Loucy (cell line): ENCODE results near the gene RHOT1.

Experiments
- H2AFZ ChIP-seq: fragments of 200-600 bp; sonication (generic); 2 replicates; pipeline ENCODE4 v1.6.0; 2016; ENCODE audit warnings: antibody characterized with exemption, mild to moderate bottlenecking, low read length, moderate library complexity
- H3F3A ChIP-seq: fragments of 200-600 bp; 2 replicates; pipeline ENCODE4 v1.6.0; 2016; ENCODE audit warnings: antibody characterized with exemption, low read depth, mild to moderate bottlenecking
- H3K27me3 ChIP-seq: fragments of 200-600 bp; sonication (generic); 2 replicates; pipeline ENCODE4 v1.6.1; 2014; ENCODE audit warnings: low read length, mild to moderate bottlenecking; ENCODE audit not compliant: insufficient read depth, poor library complexity, severe bottlenecking
- H3K36me3 ChIP-seq: fragments of 200-600 bp; sonication (generic); 2 replicates; pipeline ENCODE4 v1.6.1; 2016; ENCODE audit warnings: low read length; ENCODE audit not compliant: insufficient read depth
- H3K4me1 ChIP-seq: fragments of 200-600 bp; sonication (generic); 2 replicates; pipeline ENCODE4 v1.5.1; 2014; ENCODE audit warnings: low read length, mild to moderate bottlenecking; ENCODE audit not compliant: insufficient read depth, poor library complexity, severe bottlenecking
- H3K4me2 ChIP-seq: fragments of 200-600 bp; sonication (generic); 2 replicates; pipeline ENCODE4 v1.6.0; 2014; ENCODE audit warnings: antibody characterized with exemption, low read length, low read depth, mild to moderate bottlenecking; ENCODE audit not compliant: poor library complexity, severe bottlenecking
- H3K4me3 ChIP-seq: fragments of 200-600 bp; sonication (generic); 2 replicates; pipeline ENCODE4 v1.5.1; 2014; ENCODE audit warnings: low read length, mild to moderate bottlenecking, mixed read lengths; ENCODE audit not compliant: poor library complexity, severe bottlenecking
- H3K79me2 ChIP-seq: fragments of 200-600 bp; sonication (generic); 2 replicates; pipeline ENCODE4 v1.6.1; 2014; ENCODE audit warnings: low read length; ENCODE audit not compliant: insufficient read depth
- H3K9ac ChIP-seq: fragments of 200-600 bp; sonication (generic); 2 replicates; pipeline ENCODE4 v1.6.0; 2014; ENCODE audit warnings: mild to moderate bottlenecking, low read depth, low read length, moderate library complexity; ENCODE audit not compliant: poor library complexity, severe bottlenecking
- H3K9me2 ChIP-seq: fragments of 200-600 bp; sonication (generic); replicated peaks from 2 replicates; pipeline ENCODE4 v1.6.1; 2016; ENCODE audit warnings: low read depth, low read length, mixed read lengths
- H3K9me3 ChIP-seq: fragments of 200-600 bp; sonication (generic); 2 replicates; pipeline ENCODE4 v1.6.1; 2014; ENCODE audit warnings: mild to moderate bottlenecking, antibody characterized with exemption, low read length, low read depth; ENCODE audit not compliant: insufficient read depth
- H4K20me1 ChIP-seq: fragments of 200-600 bp; sonication (generic); 2 replicates; pipeline ENCODE4 v1.6.0; 2014; ENCODE audit warnings: antibody characterized with exemption, low read length, mild to moderate bottlenecking; ENCODE audit not compliant: insufficient read depth, poor library complexity, severe bottlenecking
- EZH2phosphoT487 ChIP-seq: fragments of 200-600 bp; IDR thresholded peaks from 2 replicates; pipeline ENCODE4 v1.6.1; 2018; ENCODE audit warnings: antibody characterized with exemption, mild to moderate bottlenecking, moderate library complexity, borderline replicate concordance
- TF ChIP-seq, protein P1 (sequence below): fragments of 200-600 bp; sonication (generic); conservative IDR thresholded peaks from 2 replicates; pipeline ENCODE4 v1.5.1; 2014; ENCODE audit warnings: mild to moderate bottlenecking, antibody characterized with exemption, low read length

Gene RHOT1

GRCh38 chr17:32206861-32207260 lies 64.6 kb downstream of the RHOT1 start:
- Histone ChIP-seq H3F3A (no peaks in the 10 kb centered on the region), H3K9me2 (no peaks in the 10 kb centered on the region), H3K36me3 (peaks cover 32% of the 10 kb centered on the region), H3K4me3 (no peak overlapping the region), H3K9me3 (no peaks in the 10 kb centered on the region), H3K79me2 (no peaks in the 10 kb centered on the region), H2AFZ (no peak overlapping the region), H3K27me3 (no peaks in the 10 kb centered on the region), H3K9ac (no peak overlapping the region), H4K20me1 (no peaks in the 10 kb centered on the region), H3K4me1 (no peaks in the 10 kb centered on the region), H3K4me2 (no peak overlapping the region)
- TF ChIP-seq, protein P1, sequence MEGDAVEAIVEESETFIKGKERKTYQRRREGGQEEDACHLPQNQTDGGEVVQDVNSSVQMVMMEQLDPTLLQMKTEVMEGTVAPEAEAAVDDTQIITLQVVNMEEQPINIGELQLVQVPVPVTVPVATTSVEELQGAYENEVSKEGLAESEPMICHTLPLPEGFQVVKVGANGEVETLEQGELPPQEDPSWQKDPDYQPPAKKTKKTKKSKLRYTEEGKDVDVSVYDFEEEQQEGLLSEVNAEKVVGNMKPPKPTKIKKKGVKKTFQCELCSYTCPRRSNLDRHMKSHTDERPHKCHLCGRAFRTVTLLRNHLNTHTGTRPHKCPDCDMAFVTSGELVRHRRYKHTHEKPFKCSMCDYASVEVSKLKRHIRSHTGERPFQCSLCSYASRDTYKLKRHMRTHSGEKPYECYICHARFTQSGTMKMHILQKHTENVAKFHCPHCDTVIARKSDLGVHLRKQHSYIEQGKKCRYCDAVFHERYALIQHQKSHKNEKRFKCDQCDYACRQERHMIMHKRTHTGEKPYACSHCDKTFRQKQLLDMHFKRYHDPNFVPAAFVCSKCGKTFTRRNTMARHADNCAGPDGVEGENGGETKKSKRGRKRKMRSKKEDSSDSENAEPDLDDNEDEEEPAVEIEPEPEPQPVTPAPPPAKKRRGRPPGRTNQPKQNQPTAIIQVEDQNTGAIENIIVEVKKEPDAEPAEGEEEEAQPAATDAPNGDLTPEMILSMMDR, result no peak
- no peak for TF ChIP-seq EZH2phosphoT487

GRCh38 chr17:32208436-32208835 lies 66.1 kb downstream of the RHOT1 start:
- Histone ChIP-seq H3K79me2 (no peaks in the 10 kb centered on the region), H3K9me2 (no peaks in the 10 kb centered on the region), H3K4me1 (no peaks in the 10 kb centered on the region), H3K27me3 (no peaks in the 10 kb centered on the region), H3K9ac (no peak overlapping the region), H4K20me1 (no peaks in the 10 kb centered on the region), H3K4me3 (no peak overlapping the region), H3K9me3 (no peaks in the 10 kb centered on the region), H2AFZ (no peak overlapping the region), H3K4me2 (no peak overlapping the region), H3K36me3 (peaks cover 35% of the 10 kb centered on the region), H3F3A (no peaks in the 10 kb centered on the region)
- TF ChIP-seq EZH2phosphoT487, result no peak
- TF ChIP-seq, protein P1, result no peak

GRCh38 chr17:32209608-32210007 lies 67.3 kb downstream of the RHOT1 start:
- Histone ChIP-seq H3K9me3 (no peaks in the 10 kb centered on the region), H3K9ac (no peak overlapping the region), H4K20me1 (no peaks in the 10 kb centered on the region), H3F3A (no peaks in the 10 kb centered on the region), H2AFZ (no peak overlapping the region), H3K4me2 (no peak overlapping the region), H3K79me2 (no peaks in the 10 kb centered on the region), H3K4me1 (no peaks in the 10 kb centered on the region), H3K9me2 (no peaks in the 10 kb centered on the region), H3K27me3 (no peaks in the 10 kb centered on the region), H3K36me3 (peaks cover 34% of the 10 kb centered on the region; the same call in 1 of the 2 replicates), H3K4me3 (no peak overlapping the region)
- TF ChIP-seq, protein P1, result no peak
- TF ChIP-seq EZH2phosphoT487, result no peak
